Fibroblast of lung (primary cell): Measurements from ENCODE around the gene HMG20A. TPM values are rescaled to one million over a fixed set of nuclear protein-coding genes. Genes with fewer than 3 reads are reported as not detected.

ENCODE experiments used
- DNase-seq, 2 donors: peaks; one replicate each; pipeline versions ENCODE4 v3.0.0 to v3.0.0-alpha.2; 2010; ENCODE audit warnings: low read depth in 2 of 2
- H2AFZ ChIP-seq: 2 replicates; pipeline ENCODE4 v1.5.1; 2012; ENCODE audit warnings: low read length, control low read depth, inconsistent platforms
- H3K27ac ChIP-seq: 2 replicates; pipeline ENCODE4 v1.5.1; 2011; ENCODE audit warnings: low read length, control low read depth; ENCODE audit not compliant: insufficient read depth
- H3K27me3 ChIP-seq: 2 replicates; pipeline ENCODE4 v1.5.1; 2011; ENCODE audit warnings: mild to moderate bottlenecking, low read length; ENCODE audit not compliant: control insufficient read depth, insufficient read depth
- H3K36me3 ChIP-seq: 2 replicates; pipeline ENCODE4 v1.5.1; 2011; ENCODE audit warnings: low read length; ENCODE audit not compliant: control insufficient read depth, insufficient read depth
- H3K4me1 ChIP-seq: 2 replicates; pipeline ENCODE4 v1.5.1; 2011; ENCODE audit warnings: low read length; ENCODE audit not compliant: control insufficient read depth, insufficient read depth; ENCODE audit errors: extremely low read depth
- H3K4me2 ChIP-seq: 2 replicates; pipeline ENCODE4 v1.5.1; 2011; ENCODE audit warnings: low read length, control low read depth; ENCODE audit not compliant: insufficient read depth; ENCODE audit errors: extremely low read depth
- H3K4me3 ChIP-seq, 4 experiments: fragments of 200-600 bp in 1 of 4; sonication (generic) in 1 of 4; replicated peaks in 1 of 4; 2 replicates each; pipeline ENCODE4 v1.5.1; 2011 to 2016; ENCODE audit warnings: low read length in 4 of 4, low read depth in 3 of 4, mild to moderate bottlenecking in 3 of 4, control low read depth in 2 of 4, inconsistent platforms in 1 of 4, mixed read lengths in 1 of 4; ENCODE audit not compliant: insufficient read depth in 1 of 4; ENCODE audit errors: control extremely low read depth in 1 of 4
- H3K79me2 ChIP-seq: 2 replicates; pipeline ENCODE4 v1.5.1; 2012; ENCODE audit warnings: mild to moderate bottlenecking, low read length, inconsistent platforms; ENCODE audit not compliant: control insufficient read depth, insufficient read depth
- H3K9ac ChIP-seq: 2 replicates; pipeline ENCODE4 v1.5.1; 2011; ENCODE audit warnings: mild to moderate bottlenecking, low read length, control low read depth; ENCODE audit not compliant: insufficient read depth
- H3K9me3 ChIP-seq: 2 replicates; pipeline ENCODE4 v1.5.1; 2012; ENCODE audit warnings: low read depth, low read length; ENCODE audit not compliant: control insufficient read depth, insufficient read depth
- H4K20me1 ChIP-seq: 2 replicates; pipeline ENCODE4 v1.5.1; 2011; ENCODE audit warnings: low read length; ENCODE audit not compliant: control insufficient read depth, insufficient read depth; ENCODE audit errors: extremely low read depth
- CTCF ChIP-seq, 2 donors: IDR thresholded peaks in 1 of 2; conservative IDR thresholded peaks in 1 of 2; 1 replicate in 1 of 2; 2 replicates in 1 of 2; pipeline ENCODE4 v1.5.1; 2011 to 2012; ENCODE audit warnings: low read length in 2 of 2, control low read depth in 1 of 2, inconsistent platforms in 1 of 2, low read depth in 1 of 2, mild to moderate bottlenecking in 1 of 2
- EZH2 ChIP-seq: IDR thresholded peaks from 2 replicates; pipeline ENCODE4 v1.5.1; 2012; ENCODE audit warnings: low read length, control low read depth, mild to moderate bottlenecking; ENCODE audit errors: missing control alignments
- polyA plus RNA-seq, 2 donors: library from polyadenylated mRNA; depleted of rRNA in 1 of 2; stranded (reverse) in 1 of 2; unstranded in 1 of 2; fragments of >200 nt; gene quantifications; 2 replicates each; pipeline ENCODE4 v1.2.1, GENCODE V29; 2011 to 2012; ENCODE audit warnings: missing spikeins in 1 of 2
- total RNA-seq: library from RNA; depleted of rRNA; stranded (reverse); fragments of >200 nt; gene quantifications from 2 replicates; pipeline ENCODE4 v1.2.1, GENCODE V29; 2014

Gene HMG20A
- total and polyA plus RNA-seq, 2 donors (not counting 1 experiment from before 2014, with no cell fraction given) = 26.3 to 38.0 TPM

GRCh38 chr15:77525400-77525811, 104.7 kb downstream of the HMG20A start:
- Histone ChIP-seq H3K36me3 (no peaks in the 10 kb centered on the region), H3K27ac (no peak overlapping the region), H3K4me1 (peaks cover 6% of the 10 kb centered on the region), H3K4me3 (no peak overlapping the region), H2AFZ (no peak overlapping the region), H3K9ac (no peak overlapping the region), H3K79me2 (no peaks in the 10 kb centered on the region), H3K27me3 (no peaks in the 10 kb centered on the region), H3K4me2 (no peak overlapping the region), H3K9me3 (no peaks in the 10 kb centered on the region), H4K20me1 (no peaks in the 10 kb centered on the region)
- TF ChIP-seq CTCF (conservative IDR thresholded peaks at IDR 0.05 in 1 of 2, IDR thresholded peaks at IDR 0.05 in 1 of 2; ENCODE audit: low read depth in 1 of 2, low read length in 2 of 2) (no peak), EZH2 (no peak)
- no peak for DNase-seq

DNA sequence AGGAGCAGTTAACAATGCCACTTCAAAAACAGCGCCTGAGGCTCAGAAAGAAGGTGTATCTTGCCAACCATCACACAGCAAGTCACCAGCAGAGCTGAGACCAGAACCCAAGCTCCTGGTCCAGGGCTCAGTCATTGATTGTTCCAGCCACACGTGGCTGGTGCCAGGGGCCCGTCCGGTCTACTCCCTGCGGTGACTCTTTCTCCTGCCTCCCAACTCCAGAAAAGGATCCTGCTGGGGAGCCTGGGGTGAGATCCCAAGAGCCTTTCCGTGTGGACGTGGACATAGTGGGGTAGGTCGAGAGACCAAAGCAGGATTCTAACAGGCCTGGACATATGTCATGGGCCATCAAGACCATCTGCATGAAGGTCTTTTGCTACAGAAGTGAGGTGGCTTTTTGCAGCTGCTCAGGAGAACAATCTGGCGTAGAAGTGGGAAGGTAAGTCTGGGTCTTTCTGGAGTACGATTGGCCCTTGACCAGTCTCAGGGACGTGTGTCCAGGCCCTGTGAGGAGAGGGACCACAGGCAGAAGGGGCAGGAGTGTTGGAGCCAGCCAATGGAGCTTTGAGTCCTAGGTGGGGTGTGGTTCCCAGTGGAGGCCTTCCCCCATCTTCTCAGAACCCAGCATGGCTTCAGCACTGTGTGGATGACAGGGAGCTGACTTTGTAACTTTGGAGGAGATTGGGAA, 105.4 kb downstream of the HMG20A start:
- no peak for TF ChIP-seq EZH2
- no peak for TF ChIP-seq CTCF (conservative IDR thresholded peaks at IDR 0.05 in 1 of 2, IDR thresholded peaks at IDR 0.05 in 1 of 2; ENCODE audit: low read depth in 1 of 2, low read length in 2 of 2)
- Histone ChIP-seq H3K27ac (no peak overlapping the region), H3K27me3 (no peaks in the 10 kb centered on the region), H3K4me3 (no peak overlapping the region), H3K36me3 (no peaks in the 10 kb centered on the region), H4K20me1 (no peaks in the 10 kb centered on the region), H3K9me3 (no peaks in the 10 kb centered on the region), H3K4me1 (peaks cover 6% of the 10 kb centered on the region), H3K4me2 (no peak overlapping the region), H3K9ac (no peak overlapping the region), H3K79me2 (no peaks in the 10 kb centered on the region), H2AFZ (no peak overlapping the region)
- no peak for DNase-seq

- Histone ChIP-seq H2AFZ (peak overlapping the region; percentile 47), H3K4me1 (peaks cover 6% of the 10 kb centered on the region), H3K4me2 (no peak overlapping the region), H3K9me3 (no peaks in the 10 kb centered on the region), H4K20me1 (no peaks in the 10 kb centered on the region), H3K27ac (no peak overlapping the region), H3K79me2 (no peaks in the 10 kb centered on the region), H3K9ac (no peak overlapping the region), H3K4me3 (no peak overlapping the region), H3K27me3 (no peaks in the 10 kb centered on the region), H3K36me3 (no peaks in the 10 kb centered on the region)
- no peak for DNase-seq
- TF ChIP-seq CTCF (conservative IDR thresholded peaks at IDR 0.05 in 1 of 2, IDR thresholded peaks at IDR 0.05 in 1 of 2; ENCODE audit: low read depth in 1 of 2, low read length in 2 of 2) = no peak
- no peak for TF ChIP-seq EZH2
These were observed 106.0 kb downstream of the HMG20A start for GRCh38 chr15:77526595-77527163.
